ENCODE data around the gene METRNL. TPM values are rescaled to one million over a fixed set of nuclear protein-coding genes. Genes with fewer than 3 reads are reported as not detected.

Gene METRNL
- total RNA-seq, 1 experiment from 2014 or later, result 32.0 TPM

GRCh38 chr17:83104577-83105505 lies 25.4 kb downstream of the METRNL start:
- no peak overlapping the region for H3K4me3 ChIP-seq (ENCODE audit: insufficient read depth, low read depth, low read length)
- no peaks in the 10 kb centered on the region for H3K36me3 ChIP-seq (replicated peaks; ENCODE audit: control insufficient read depth, insufficient read depth, low read length)
- H3K27me3 ChIP-seq (ENCODE audit: control insufficient read depth, insufficient read depth, low read length), result no peaks in the 10 kb centered on the region
- peak; percentile 78 for DNase-seq

- Histone ChIP-seq H3K4me3 (ENCODE audit: insufficient read depth, low read depth, low read length) (no peak overlapping the region), H3K36me3 (replicated peaks; ENCODE audit: control insufficient read depth, insufficient read depth, low read length) (no peaks in the 10 kb centered on the region), H3K27me3 (ENCODE audit: control insufficient read depth, insufficient read depth, low read length) (no peaks in the 10 kb centered on the region)
- DNase-seq, result no peak
Measured at GRCh38 chr17:83105512-83105911, 26.1 kb downstream of the METRNL start.

GRCh38 chr17:83106056-83106588 lies 26.7 kb downstream of the METRNL start:
- H3K4me3 ChIP-seq (ENCODE audit: insufficient read depth, low read depth, low read length), result no peak overlapping the region
- H3K36me3 ChIP-seq (replicated peaks; ENCODE audit: control insufficient read depth, insufficient read depth, low read length), result no peaks in the 10 kb centered on the region
- no peak for DNase-seq
- no peaks in the 10 kb centered on the region for H3K27me3 ChIP-seq (ENCODE audit: control insufficient read depth, insufficient read depth, low read length)

GRCh38 chr17:83106913-83107655 lies 27.7 kb downstream of the METRNL start:
- H3K4me3 ChIP-seq (ENCODE audit: insufficient read depth, low read depth, low read length), result no peak overlapping the region

GRCh38 chr17:83107656-83108048 lies 28.2 kb downstream of the METRNL start:
- DNase-seq, result no peak
- H3K4me3 ChIP-seq (ENCODE audit: insufficient read depth, low read depth, low read length), result no peak overlapping the region
- no peaks in the 10 kb centered on the region for H3K36me3 ChIP-seq (replicated peaks; ENCODE audit: control insufficient read depth, insufficient read depth, low read length)
- no peaks in the 10 kb centered on the region for H3K27me3 ChIP-seq (ENCODE audit: control insufficient read depth, insufficient read depth, low read length)

More at GRCh38 chr17:83106913-83107655, 27.7 kb downstream of the METRNL start:
- no peak for DNase-seq
- Histone ChIP-seq H3K27me3 (ENCODE audit: control insufficient read depth, insufficient read depth, low read length) (no peaks in the 10 kb centered on the region), H3K36me3 (replicated peaks; ENCODE audit: control insufficient read depth, insufficient read depth, low read length) (no peaks in the 10 kb centered on the region)

GRCh38 chr17:83108709-83109108 lies 29.3 kb downstream of the METRNL start:
- no peaks in the 10 kb centered on the region for H3K36me3 ChIP-seq (replicated peaks; ENCODE audit: control insufficient read depth, insufficient read depth, low read length)
- no peak for DNase-seq
- H3K4me3 ChIP-seq (ENCODE audit: insufficient read depth, low read depth, low read length), result no peak overlapping the region
- no peaks in the 10 kb centered on the region for H3K27me3 ChIP-seq (ENCODE audit: control insufficient read depth, insufficient read depth, low read length)

- no peaks in the 10 kb centered on the region for H3K36me3 ChIP-seq (replicated peaks; ENCODE audit: control insufficient read depth, insufficient read depth, low read length)
- no peak for DNase-seq
Measured at GRCh38 chr17:83109386-83109785, 30.0 kb downstream of the METRNL start.

GRCh38 chr17:83109793-83110645 lies 30.6 kb downstream of the METRNL start:
- H3K36me3 ChIP-seq (replicated peaks; ENCODE audit: control insufficient read depth, insufficient read depth, low read length), result no peaks in the 10 kb centered on the region
- no peak overlapping the region for H3K4me3 ChIP-seq (ENCODE audit: insufficient read depth, low read depth, low read length)
- H3K27me3 ChIP-seq (ENCODE audit: control insufficient read depth, insufficient read depth, low read length), result no peaks in the 10 kb centered on the region
- no peak for DNase-seq

More at GRCh38 chr17:83109386-83109785, 30.0 kb downstream of the METRNL start:
- Histone ChIP-seq H3K27me3 (ENCODE audit: control insufficient read depth, insufficient read depth, low read length) (no peaks in the 10 kb centered on the region), H3K4me3 (ENCODE audit: insufficient read depth, low read depth, low read length) (no peak overlapping the region)

GRCh38 chr17:83110735-83111134 lies 31.3 kb downstream of the METRNL start:
- Histone ChIP-seq H3K36me3 (replicated peaks; ENCODE audit: control insufficient read depth, insufficient read depth, low read length) (no peaks in the 10 kb centered on the region), H3K27me3 (ENCODE audit: control insufficient read depth, insufficient read depth, low read length) (no peaks in the 10 kb centered on the region), H3K4me3 (ENCODE audit: insufficient read depth, low read depth, low read length) (no peak overlapping the region)
- DNase-seq, result no peak

GRCh38 chr17:83111516-83112282 lies 32.3 kb downstream of the METRNL start:
- no peaks in the 10 kb centered on the region for H3K27me3 ChIP-seq (ENCODE audit: control insufficient read depth, insufficient read depth, low read length)
- DNase-seq, result peak; percentile 62
- no peak overlapping the region for H3K4me3 ChIP-seq (ENCODE audit: insufficient read depth, low read depth, low read length)
- H3K36me3 ChIP-seq (replicated peaks; ENCODE audit: control insufficient read depth, insufficient read depth, low read length), result no peaks in the 10 kb centered on the region

GRCh38 chr17:83113381-83113780 lies 34.0 kb downstream of the METRNL start:
- H3K36me3 ChIP-seq (replicated peaks; ENCODE audit: control insufficient read depth, insufficient read depth, low read length), result no peaks in the 10 kb centered on the region
- H3K4me3 ChIP-seq (ENCODE audit: insufficient read depth, low read depth, low read length), result no peak overlapping the region
- no peaks in the 10 kb centered on the region for H3K27me3 ChIP-seq (ENCODE audit: control insufficient read depth, insufficient read depth, low read length)
- peak; percentile 76 for DNase-seq

- Histone ChIP-seq H3K4me3 (ENCODE audit: insufficient read depth, low read depth, low read length) (no peak overlapping the region), H3K36me3 (replicated peaks; ENCODE audit: control insufficient read depth, insufficient read depth, low read length) (no peaks in the 10 kb centered on the region), H3K27me3 (ENCODE audit: control insufficient read depth, insufficient read depth, low read length) (no peaks in the 10 kb centered on the region)
- DNase-seq, result no peak
Measured at GRCh38 chr17:83113792-83114191, 34.4 kb downstream of the METRNL start.

- DNase-seq, result no peak
- Histone ChIP-seq H3K4me3 (ENCODE audit: insufficient read depth, low read depth, low read length) (no peak overlapping the region), H3K27me3 (ENCODE audit: control insufficient read depth, insufficient read depth, low read length) (no peaks in the 10 kb centered on the region), H3K36me3 (replicated peaks; ENCODE audit: control insufficient read depth, insufficient read depth, low read length) (no peaks in the 10 kb centered on the region)
Measured at GRCh38 chr17:83114706-83115105, 35.3 kb downstream of the METRNL start.

Measured in H7 (cell line).